Endothelial cell (in vitro differentiated cells): ENCODE data around the gene SLC22A15. TPM values are rescaled to one million over a fixed set of nuclear protein-coding genes. Genes with fewer than 3 reads are reported as not detected.

ENCODE experiments used
- DNase-seq: peaks from one replicate; pipeline ENCODE4 v3.0.0; 2021; ENCODE audit warnings: low spot score
- H3K27ac Mint-ChIP-seq: one replicate; pipeline ENCODE4 v1.8.0; 2021; ENCODE audit warnings: mixed read lengths, inconsistent platforms; ENCODE audit not compliant: unreplicated experiment
- H3K27me3 Mint-ChIP-seq: one replicate; pipeline ENCODE4 v1.8.0; 2021; ENCODE audit warnings: mild to moderate bottlenecking, moderate library complexity, mixed read lengths, inconsistent platforms; ENCODE audit not compliant: unreplicated experiment
- H3K36me3 Mint-ChIP-seq: one replicate; pipeline ENCODE4 v1.8.0; 2021; ENCODE audit warnings: mild to moderate bottlenecking, low read depth, mixed read lengths, inconsistent platforms; ENCODE audit not compliant: unreplicated experiment
- H3K4me1 Mint-ChIP-seq: one replicate; pipeline ENCODE4 v1.8.0; 2021; ENCODE audit warnings: mild to moderate bottlenecking, mixed read lengths, inconsistent platforms; ENCODE audit not compliant: unreplicated experiment
- H3K4me3 Mint-ChIP-seq: one replicate; pipeline ENCODE4 v1.8.0; 2021; ENCODE audit warnings: mild to moderate bottlenecking, mixed read lengths, inconsistent platforms; ENCODE audit not compliant: unreplicated experiment
- H3K9me3 Mint-ChIP-seq: one replicate; pipeline ENCODE4 v1.8.0; 2021; ENCODE audit warnings: mixed read lengths, inconsistent platforms; ENCODE audit not compliant: unreplicated experiment
- total RNA-seq: library from RNA; stranded (reverse); fragmentation: NEBNext Ultra II Directional; extraction: Animal tissue kit (Norgen Biotek cat#: 25700); gene quantifications from one replicate; pipeline ENCODE4 v1.2.1, GENCODE V29; 2021; ENCODE audit not compliant: unreplicated experiment
- TF ChIP-seq, protein P1 (sequence below): fragments of 200-600 bp; sonication (generic); IDR thresholded peaks from one replicate; pipeline ENCODE4 v1.5.0; 2021; ENCODE audit warnings: antibody characterized with exemption; ENCODE audit not compliant: unreplicated experiment

Gene SLC22A15
- total RNA-seq, 1 donor from 2014 or later: 21.9 TPM

- H3K9me3 Mint-ChIP-seq: peaks cover 5% of the 10 kb centered on the region
- peaks cover 2% of the 10 kb centered on the region for H3K27me3 Mint-ChIP-seq
- H3K4me3 Mint-ChIP-seq: no peak overlapping the region
- TF ChIP-seq, protein P1, sequence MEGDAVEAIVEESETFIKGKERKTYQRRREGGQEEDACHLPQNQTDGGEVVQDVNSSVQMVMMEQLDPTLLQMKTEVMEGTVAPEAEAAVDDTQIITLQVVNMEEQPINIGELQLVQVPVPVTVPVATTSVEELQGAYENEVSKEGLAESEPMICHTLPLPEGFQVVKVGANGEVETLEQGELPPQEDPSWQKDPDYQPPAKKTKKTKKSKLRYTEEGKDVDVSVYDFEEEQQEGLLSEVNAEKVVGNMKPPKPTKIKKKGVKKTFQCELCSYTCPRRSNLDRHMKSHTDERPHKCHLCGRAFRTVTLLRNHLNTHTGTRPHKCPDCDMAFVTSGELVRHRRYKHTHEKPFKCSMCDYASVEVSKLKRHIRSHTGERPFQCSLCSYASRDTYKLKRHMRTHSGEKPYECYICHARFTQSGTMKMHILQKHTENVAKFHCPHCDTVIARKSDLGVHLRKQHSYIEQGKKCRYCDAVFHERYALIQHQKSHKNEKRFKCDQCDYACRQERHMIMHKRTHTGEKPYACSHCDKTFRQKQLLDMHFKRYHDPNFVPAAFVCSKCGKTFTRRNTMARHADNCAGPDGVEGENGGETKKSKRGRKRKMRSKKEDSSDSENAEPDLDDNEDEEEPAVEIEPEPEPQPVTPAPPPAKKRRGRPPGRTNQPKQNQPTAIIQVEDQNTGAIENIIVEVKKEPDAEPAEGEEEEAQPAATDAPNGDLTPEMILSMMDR: no peak
- no peak for DNase-seq
- H3K36me3 Mint-ChIP-seq: peaks cover 19% of the 10 kb centered on the region
- no peak overlapping the region for H3K27ac Mint-ChIP-seq
- no peaks in the 10 kb centered on the region for H3K4me1 Mint-ChIP-seq
Measured at GRCh38 chr1:116087628-116088027, 111.3 kb downstream of the SLC22A15 start.

- no peak for DNase-seq
- Mint-ChIP-seq H3K27me3 (peaks cover 2% of the 10 kb centered on the region), H3K4me1 (no peaks in the 10 kb centered on the region), H3K27ac (no peak overlapping the region), H3K4me3 (no peak overlapping the region), H3K36me3 (peaks cover 19% of the 10 kb centered on the region), H3K9me3 (peaks cover 5% of the 10 kb centered on the region)
- TF ChIP-seq, protein P1: no peak
Measured at GRCh38 chr1:116089870-116090269, 113.6 kb downstream of the SLC22A15 start.

DNA sequence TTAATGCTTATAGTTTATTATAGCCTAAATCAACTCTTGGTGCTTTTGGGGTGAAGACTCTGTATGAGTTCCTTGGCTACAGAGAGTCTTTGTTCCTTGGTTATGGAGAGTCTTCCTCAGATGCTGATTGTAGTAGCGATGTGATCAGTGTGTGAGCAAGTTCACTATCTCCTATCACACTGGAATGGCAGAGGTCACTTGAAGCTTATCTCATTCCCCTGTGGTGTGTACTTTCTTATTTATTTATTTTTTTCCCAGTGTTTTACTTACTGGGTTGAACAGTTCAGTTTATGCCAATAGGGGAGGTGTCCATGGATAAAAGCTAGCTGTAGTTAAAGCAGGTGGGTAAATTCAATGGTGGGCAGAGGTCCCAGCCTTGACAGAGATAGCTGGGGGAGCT, 114.8 kb downstream of the SLC22A15 start:
- peaks cover 2% of the 10 kb centered on the region for H3K27me3 Mint-ChIP-seq

DNA sequence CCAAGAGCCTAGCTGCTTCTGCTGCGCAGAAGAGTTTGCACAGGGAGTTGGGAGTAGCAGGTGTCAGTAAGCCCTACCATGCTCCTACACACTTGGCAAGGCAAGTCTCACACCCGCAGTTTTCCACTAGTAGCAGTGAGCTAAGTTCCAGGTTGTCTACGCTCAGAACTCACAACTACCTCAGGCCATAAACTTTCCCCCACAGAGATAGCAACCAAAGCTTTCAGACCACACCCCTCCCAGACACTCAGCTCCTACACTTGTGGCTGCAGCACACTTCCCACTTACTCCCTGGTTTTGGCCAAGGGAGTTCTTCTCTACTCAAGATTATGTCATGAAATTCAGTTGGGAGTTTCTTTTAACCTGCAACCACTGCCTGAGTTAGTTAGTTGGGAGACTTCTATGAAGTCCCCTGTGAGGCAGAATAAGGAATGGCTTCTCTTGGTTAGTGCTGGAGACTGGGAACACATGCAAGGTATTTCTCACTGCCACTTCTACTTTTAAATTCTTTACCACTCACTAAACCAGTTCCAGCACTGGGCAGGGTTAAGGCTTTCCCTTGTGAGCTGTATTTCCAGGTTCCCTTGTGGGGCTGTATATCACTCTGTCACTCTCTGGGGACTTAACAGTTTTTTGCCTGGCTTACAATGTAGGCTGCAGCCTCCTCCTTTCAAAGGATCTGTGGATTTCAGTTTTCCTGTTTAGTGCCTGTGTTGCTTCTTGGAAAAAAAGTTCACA, 116.6 kb downstream of the SLC22A15 start:
- peaks cover 19% of the 10 kb centered on the region for H3K36me3 Mint-ChIP-seq
- H3K4me3 Mint-ChIP-seq: no peak overlapping the region
- peaks cover 5% of the 10 kb centered on the region for H3K9me3 Mint-ChIP-seq
- peaks cover 2% of the 10 kb centered on the region for H3K27me3 Mint-ChIP-seq
- TF ChIP-seq, protein P1: no peak
- H3K27ac Mint-ChIP-seq: no peak overlapping the region
- H3K4me1 Mint-ChIP-seq: no peaks in the 10 kb centered on the region
- DNase-seq: no peak

More for the DNA sequence above, 114.8 kb downstream of the SLC22A15 start:
- no peak for DNase-seq
- Mint-ChIP-seq H3K9me3 (peaks cover 5% of the 10 kb centered on the region), H3K36me3 (peaks cover 19% of the 10 kb centered on the region), H3K4me3 (no peak overlapping the region), H3K27ac (no peak overlapping the region), H3K4me1 (no peaks in the 10 kb centered on the region)
- TF ChIP-seq, protein P1: no peak

GRCh38 chr1:116095027-116095426, 118.7 kb downstream of the SLC22A15 start:
- H3K4me3 Mint-ChIP-seq: peak overlapping the region; percentile 56
- peaks cover 10% of the 10 kb centered on the region for H3K36me3 Mint-ChIP-seq
- peaks cover 3% of the 10 kb centered on the region for H3K9me3 Mint-ChIP-seq
- H3K27me3 Mint-ChIP-seq: no peaks in the 10 kb centered on the region
- DNase-seq: no peak
- no peak overlapping the region for H3K27ac Mint-ChIP-seq
- no peaks in the 10 kb centered on the region for H3K4me1 Mint-ChIP-seq
- TF ChIP-seq, protein P1: no peak
